CD4-positive, alpha-beta T cell treated with Interleukin-15 for 1 hour (primary cell): ENCODE data around the gene SWT1.

Source experiments
- DNase-seq: peaks from one replicate; pipeline ENCODE4 v3.0.0-alpha.2; 2020

SWT1 gene

GRCh38 chr1:185156854-185157598 is at the start of gene SWT1, which contains the start of gene TRMT1L:
Gene SWT1 (plus strand): TSS chr1:185157167. CDS start chr1:185160842, 3,675 bp downstream.
Gene TRMT1L (minus strand): TSS chr1:185156953. CDS start chr1:185156712, 241 bp downstream.
- peak; percentile 99 for DNase-seq

DNA sequence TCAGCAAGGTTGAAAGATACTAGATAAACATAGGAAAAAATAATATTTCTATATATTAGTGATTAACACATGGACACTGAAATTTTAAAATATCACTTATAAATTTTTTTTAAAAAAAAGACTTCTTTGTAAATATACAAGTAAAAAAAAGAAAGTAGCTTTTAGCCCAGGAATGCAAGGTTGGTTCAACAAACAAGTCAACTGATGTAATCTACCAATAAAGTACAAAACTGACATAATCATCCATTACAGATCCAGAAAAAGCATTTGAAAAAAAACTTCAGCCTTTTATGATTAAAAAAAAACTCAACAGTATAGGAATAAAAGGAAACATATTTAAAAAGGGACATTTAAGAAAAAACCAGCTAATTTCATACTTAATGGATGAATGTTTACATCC is 48.6 kb upstream of the SWT1 start:
- DNase-seq: no peak

DNA sequence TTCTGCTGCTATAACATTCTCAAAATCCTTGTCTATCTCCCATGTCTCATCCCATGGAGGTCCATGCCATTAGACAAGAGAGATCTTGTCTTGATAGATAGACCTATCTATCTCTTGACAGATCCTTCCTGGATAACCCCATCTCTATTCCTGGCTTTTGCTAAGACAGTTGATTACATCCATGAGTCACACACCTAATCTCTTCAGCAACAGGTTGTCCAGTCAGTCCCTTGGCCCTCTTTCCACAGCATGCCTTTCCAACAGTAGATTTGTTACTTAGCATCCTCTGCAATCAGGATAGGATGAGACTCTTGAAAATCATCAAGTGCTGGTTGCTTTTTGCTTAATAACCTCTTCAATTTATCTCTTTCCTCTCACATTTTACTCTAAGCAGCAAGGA is 46.8 kb upstream of the SWT1 start:
- no peak for DNase-seq

DNA sequence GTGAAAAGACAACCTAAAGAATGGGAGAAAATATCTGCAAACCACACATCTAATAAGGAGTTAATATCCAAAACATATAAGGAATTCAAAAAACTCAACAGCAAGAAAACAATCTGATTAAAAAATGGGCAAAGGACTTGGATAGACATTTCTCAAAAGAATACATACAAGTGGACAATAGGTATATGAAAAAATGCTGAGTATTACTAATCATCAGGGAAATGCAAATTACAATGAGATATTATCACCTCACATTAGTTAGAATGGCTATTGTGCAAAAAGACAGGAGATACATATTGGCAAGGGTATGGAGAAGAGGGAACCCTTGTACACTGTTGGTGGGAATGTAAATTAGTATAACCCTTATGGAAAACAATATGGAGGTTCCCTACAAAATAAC is 45.1 kb upstream of the SWT1 start:
- no peak for DNase-seq

DNA sequence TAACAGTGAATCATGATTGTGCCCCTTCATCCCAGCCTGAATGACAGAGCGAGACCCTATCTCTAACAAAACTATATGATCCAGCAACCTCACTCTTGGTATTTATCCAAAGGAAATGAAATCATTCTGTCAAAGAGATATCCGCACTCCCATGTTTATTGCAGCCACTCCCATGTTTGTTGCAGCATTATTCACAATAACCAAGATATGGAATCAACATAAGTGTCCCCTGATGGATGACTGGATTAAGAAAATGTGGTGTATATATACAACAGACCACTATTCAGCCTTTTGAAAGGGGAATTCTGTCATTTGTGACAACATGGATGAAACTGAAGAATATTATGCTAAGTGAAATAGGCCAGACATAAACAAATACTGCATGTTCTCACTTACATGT is 44.6 kb upstream of the SWT1 start:
- DNase-seq: no peak

GRCh38 chr1:185129708-185130107 is 27.3 kb upstream of the SWT1 start:
- DNase-seq: no peak

DNA sequence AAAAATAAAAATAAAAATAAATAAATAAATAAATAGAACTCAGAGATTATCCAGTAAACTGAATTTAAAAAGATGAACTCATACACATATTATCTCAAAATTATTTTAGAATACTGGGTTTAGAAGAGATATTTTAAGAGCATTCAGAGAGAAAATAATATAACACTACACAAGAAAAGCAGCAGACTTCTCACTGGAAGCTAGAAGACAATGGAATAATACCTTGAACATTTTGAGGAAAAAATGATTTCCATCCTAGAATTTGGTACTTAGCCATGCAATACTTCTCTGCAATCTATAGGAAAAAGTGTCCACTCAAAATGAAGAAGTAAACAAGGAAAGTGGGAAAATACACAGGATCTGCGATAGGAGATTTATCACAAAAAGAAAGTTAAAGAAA is 24.4 kb upstream of the SWT1 start:
- DNase-seq: no peak

GRCh38 chr1:185137896-185138545 is 18.9 kb upstream of the SWT1 start:
- DNase-seq: no peak

DNA sequence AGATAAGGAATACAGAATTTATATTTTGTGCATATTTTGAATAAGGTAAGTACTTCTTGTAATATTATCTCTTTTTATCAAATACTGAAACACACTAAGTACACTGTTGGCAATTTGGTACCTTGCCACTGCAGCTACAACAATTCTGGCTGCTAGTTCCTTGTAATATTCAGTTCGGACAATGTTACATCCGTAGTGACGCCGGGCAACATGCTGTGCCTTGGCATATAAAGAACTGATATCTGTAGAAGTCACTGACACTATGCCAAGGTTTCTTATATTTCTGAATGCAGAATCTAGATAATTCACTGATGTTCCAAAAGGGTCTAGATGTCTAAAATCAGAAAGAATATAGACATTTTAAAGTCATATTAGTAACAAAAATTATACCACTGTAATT is 17.7 kb upstream of the SWT1 start:
- no peak for DNase-seq

DNA sequence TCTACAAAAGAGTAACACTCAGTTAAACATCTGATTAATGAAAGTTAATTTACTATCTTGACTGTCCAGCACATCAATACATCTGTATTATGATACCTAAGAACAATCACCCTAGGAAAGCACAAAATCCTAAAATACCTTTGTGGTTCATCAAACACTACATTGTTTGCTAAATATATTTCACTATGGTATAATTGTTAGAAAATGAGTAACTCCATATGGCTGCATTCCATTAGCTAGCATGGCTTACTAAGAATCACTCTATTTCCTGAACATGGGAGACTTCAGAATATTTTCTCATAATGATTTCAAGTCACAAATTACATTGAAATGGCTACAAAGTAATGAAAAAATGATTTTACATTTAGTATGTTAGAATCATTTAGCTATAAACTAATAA is 12.7 kb upstream of the SWT1 start:
- DNase-seq: no peak

DNA sequence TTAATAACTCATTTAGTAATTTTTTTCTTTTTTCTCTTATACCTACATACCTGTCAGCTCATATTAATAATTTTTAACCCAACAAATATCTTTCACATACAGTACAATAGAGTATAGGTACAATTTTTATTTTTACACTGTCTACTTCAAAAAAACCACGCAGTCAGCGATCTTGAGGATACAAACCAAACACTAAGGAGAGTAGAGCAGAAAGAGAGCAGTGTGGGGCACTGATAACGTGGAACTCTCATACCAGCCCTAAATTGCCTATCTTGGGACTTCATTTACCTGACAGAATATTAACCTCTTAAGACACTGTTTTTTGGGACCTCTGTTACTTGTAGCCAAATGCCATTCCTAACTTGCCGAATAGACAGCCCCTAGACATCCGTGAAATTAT is 5.8 kb upstream of the SWT1 start:
- no peak for DNase-seq

GRCh38 chr1:185152187-185152767 is 4.7 kb upstream of the SWT1 start:
- no peak for DNase-seq

- DNase-seq: no peak
Measured at GRCh38 chr1:185154912-185155513, 2.0 kb upstream of the SWT1 start.

DNA sequence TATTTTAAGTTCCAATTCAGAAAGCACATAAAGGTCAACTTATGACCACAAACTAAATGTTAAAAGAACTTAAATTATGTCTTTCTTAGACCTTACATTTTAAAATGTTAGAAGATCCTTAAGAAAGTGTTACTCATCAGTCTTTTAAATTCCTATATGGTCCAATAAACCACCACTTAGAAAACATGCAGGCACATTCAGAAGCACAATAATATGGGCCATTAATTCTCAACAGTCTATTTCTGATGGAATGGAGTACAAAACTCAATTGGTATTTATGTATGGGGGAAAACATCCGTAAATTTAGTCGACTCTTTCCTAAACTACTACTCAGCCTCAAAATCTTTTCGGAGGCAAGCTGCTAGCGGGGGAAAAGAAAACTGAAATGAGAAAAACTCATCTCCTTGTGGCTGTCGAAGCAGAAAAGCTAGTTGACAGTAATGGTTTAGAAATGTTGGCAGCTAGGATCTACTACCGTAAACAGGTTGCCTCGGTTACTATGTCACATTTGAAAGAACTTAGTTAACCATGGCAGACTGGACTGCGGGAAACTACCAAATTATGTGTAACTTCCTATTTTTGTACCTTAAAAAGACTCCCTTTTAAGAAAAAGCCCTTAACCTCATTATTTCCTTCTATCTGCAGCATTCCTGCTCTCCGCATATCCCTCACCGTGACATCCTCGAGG is 1.2 kb upstream of the SWT1 start:
- DNase-seq: peak; percentile 25

- DNase-seq: peak; percentile 37
Measured at GRCh38 chr1:185156288-185156853, 596 bp upstream of the SWT1 start.

- no peak for DNase-seq
Measured at GRCh38 chr1:185157599-185158412, 839 bp downstream of the SWT1 start.

- DNase-seq: no peak
Measured at GRCh38 chr1:185158800-185159199, 1.8 kb downstream of the SWT1 start.

DNA sequence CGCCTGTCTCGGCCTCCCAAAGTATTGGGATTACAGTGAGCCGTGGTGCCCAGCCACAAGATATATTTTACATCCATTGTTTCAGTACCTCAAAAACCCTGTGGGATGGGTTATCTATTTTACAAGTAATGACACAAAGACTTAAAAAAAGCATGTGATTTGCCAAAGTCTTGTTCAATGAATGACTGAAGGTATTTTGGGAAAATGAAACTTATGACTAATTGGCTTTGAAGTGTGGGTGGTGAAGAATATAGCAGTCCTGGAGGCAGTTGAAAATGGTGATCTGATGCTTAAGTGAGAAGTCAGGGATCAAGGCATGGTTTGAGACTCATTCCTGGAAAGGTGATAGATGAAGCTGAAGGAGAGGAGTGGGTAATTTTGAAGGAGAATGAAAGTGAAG is 3.0 kb downstream of the SWT1 start:
- no peak for DNase-seq

DNA sequence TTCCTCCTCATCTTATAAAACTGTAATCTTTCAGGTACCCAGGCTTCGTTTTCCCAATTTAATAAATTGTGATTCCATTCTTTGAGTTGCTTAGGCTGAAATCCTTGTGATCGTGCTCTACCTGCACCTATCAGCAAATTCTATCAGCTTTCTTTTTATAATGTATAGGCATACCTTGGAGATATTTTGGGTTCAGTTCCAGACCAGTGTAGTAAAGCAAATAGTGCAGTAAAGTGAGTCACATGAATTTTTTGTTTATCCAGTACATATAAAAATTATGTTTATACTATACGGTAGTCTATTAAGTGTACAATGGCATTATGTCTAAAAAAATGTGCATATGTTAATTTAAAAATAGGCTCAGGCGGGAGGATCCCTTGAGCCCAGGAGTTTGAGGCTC is 5.5 kb downstream of the SWT1 start:
- no peak for DNase-seq

DNA sequence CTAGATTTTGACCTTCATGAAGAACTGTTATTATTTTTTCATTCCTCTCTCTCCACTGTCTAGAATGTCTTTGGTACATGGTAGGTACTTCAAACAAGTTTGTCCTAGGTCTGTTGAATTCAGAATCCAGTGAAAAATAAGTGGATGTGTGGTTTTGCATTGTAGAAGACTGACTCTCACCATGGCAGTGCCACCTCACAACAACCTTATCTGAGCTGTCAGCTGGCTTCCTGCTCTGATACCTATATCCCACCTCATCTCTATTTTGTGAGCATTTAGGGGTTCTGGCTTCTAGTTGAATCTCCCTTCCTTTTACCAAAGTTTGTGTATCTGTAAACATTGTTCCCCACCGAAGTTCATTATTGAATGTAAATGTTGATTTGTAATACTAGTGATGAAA is 9.1 kb downstream of the SWT1 start:
- no peak for DNase-seq

DNA sequence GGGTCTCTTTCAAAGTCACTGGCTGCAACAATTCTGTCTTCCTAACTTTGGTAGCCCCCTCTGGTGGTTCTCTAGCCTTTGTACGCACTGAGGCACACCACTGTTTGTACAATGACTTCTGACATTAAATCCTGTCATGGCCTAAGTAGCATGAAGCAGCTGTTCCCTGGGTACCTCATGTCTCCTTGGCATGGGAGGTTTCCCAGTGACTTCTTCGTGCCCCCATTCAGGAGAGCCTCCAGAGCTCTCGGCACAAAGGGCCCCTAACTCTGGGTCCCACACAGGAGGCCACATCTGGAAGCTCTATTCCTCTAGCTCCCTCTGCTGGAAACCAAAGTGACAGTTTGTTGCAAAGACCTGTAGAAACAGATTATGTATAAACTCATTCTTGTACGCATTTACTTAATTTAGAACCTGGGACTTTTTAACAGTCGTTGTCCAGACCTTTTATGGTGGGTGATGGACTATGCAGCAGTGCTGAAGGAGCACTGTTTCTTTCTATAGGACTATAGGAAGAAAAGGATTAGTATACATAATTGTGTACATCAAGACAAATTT is 13.4 kb downstream of the SWT1 start:
- DNase-seq: peak; percentile 33

DNA sequence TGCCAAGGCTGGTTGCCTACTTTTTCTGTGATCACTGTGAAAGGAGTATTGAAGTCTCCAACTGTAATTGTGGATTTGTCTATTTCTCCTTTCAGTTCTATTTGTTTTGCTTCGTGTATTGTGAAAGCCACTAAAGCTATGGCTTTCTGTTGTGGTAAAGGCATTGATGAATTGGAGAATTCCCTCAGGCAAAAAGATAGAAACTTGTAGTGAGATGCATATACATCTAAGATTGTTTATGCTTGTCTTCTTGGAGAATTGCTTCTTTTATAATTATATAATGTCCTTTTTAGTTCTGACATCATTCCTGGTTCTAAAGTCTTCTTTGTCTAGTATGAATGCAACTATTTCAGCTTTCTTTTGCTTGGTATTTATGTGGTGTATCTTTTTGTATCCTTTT is 36.8 kb downstream of the SWT1 start:
- no peak for DNase-seq
